Natural killer cell (primary cell): ENCODE results near the gene POLG. TPM values are rescaled to one million over a fixed set of nuclear protein-coding genes. Genes with fewer than 3 reads are reported as not detected.
A peak's percentile ranks its signal among the peaks of the same experiment; 100 is the strongest.
"Not testable (repeated sequence)": the region's sequence is repeated elsewhere in the genome, so short reads cannot be mapped to it uniquely, and the experiment has no call there.

Experiments
- ATAC-seq, 3 donors: fragments of 150-1000 bp in 2 of 3; fragments of 200-7000 bp in 1 of 3; cut with Tn5 transposase; 1 replicate in 1 of 3; 2 replicates in 2 of 3; pipeline ENCODE4 v1.10.0; 2021; ENCODE audit warnings: mild to moderate bottlenecking in 2 of 3, moderate library complexity in 2 of 3
- DNase-seq, 2 donors: peaks; one replicate each; pipeline versions ENCODE4 v3.0.0 to v3.0.0-alpha.2; 2013 to 2021; ENCODE audit warnings: mixed read lengths in 1 of 2
- H3K27ac ChIP-seq: one replicate; pipeline ENCODE4 v1.5.1; 2013; ENCODE audit warnings: mild to moderate bottlenecking, low read length
- H3K27me3 ChIP-seq: one replicate; pipeline ENCODE4 v1.6.1; 2013; ENCODE audit warnings: low read length; ENCODE audit not compliant: control insufficient read depth, insufficient read depth
- H3K36me3 ChIP-seq: one replicate; pipeline ENCODE4 v1.6.1; 2013; ENCODE audit warnings: low read length; ENCODE audit not compliant: control insufficient read depth, insufficient read depth
- H3K4me1 ChIP-seq: one replicate; pipeline ENCODE4 v1.6.1; 2013; ENCODE audit warnings: low read length; ENCODE audit not compliant: control insufficient read depth, insufficient read depth
- H3K4me3 ChIP-seq: one replicate; pipeline ENCODE4 v1.5.1; 2013; ENCODE audit warnings: low read length
- H3K9me3 ChIP-seq: one replicate; pipeline ENCODE4 v1.6.1; 2013; ENCODE audit warnings: low read length; ENCODE audit not compliant: control insufficient read depth, insufficient read depth
- H3K27ac Mint-ChIP-seq, 2 donors: one replicate each; pipeline ENCODE4 v1.8.0; 2022; ENCODE audit warnings: mild to moderate bottlenecking in 2 of 2, mixed read lengths in 2 of 2, moderate library complexity in 1 of 2
- H3K27me3 Mint-ChIP-seq, 2 donors: one replicate each; pipeline ENCODE4 v1.8.0; 2022; ENCODE audit warnings: low read depth in 2 of 2, mixed read lengths in 2 of 2
- H3K36me3 Mint-ChIP-seq: one replicate; pipeline ENCODE4 v1.8.0; 2022; ENCODE audit warnings: mixed read lengths
- H3K4me1 Mint-ChIP-seq, 2 donors: one replicate each; pipeline ENCODE4 v1.8.0; 2022; ENCODE audit warnings: mixed read lengths in 2 of 2
- H3K4me3 Mint-ChIP-seq: one replicate; pipeline ENCODE4 v1.8.0; 2022; ENCODE audit warnings: mild to moderate bottlenecking, moderate library complexity, mixed read lengths
- H3K9me3 Mint-ChIP-seq, 2 donors: one replicate each; pipeline ENCODE4 v1.8.0; 2022; ENCODE audit warnings: mixed read lengths in 2 of 2
- CTCF ChIP-seq: fragments of 200-600 bp; IDR thresholded peaks from one replicate; pipeline ENCODE4 v1.8.0; 2022; ENCODE audit warnings: antibody characterized with exemption
- WGBS: methylation state at CpG from one replicate; pipeline ENCODE4 v1.1.7; 2013; ENCODE audit warnings: missing lambda C conversion rate; ENCODE audit not compliant: insufficient coverage; 5-methylcytosine and 5-hydroxymethylcytosine counted together
- intact Hi-C: fragments of 100-400 bp; cut with micrococcal nuclease; formaldehyde crosslinking; loops from one replicate; pipeline ENCODE4 v1.14.2; 2022
- total RNA-seq, 4 donors: library from RNA; stranded (reverse); fragments of 120-200 nt in 1 of 4; gene quantifications; one replicate each; pipeline versions ENCODE4 v1.2.3 to v1.2.4, GENCODE V29; 2013 to 2022

POLG gene
- total RNA-seq, 3 donors from 2014 or later (not counting 1 experiment from before 2014, with no cell fraction given), result 205 to 253 (median 238) TPM

GRCh38 chr15:89291934-89292438, 42.6 kb downstream of the POLG start:
- TF ChIP-seq CTCF, result no peak
- DNase-seq (no peak), ATAC-seq (no peak)
- Histone ChIP-seq H3K36me3 (peaks cover 2% of the 10 kb centered on the region), H3K4me1 (no peaks in the 10 kb centered on the region), H3K9me3 (no peaks in the 10 kb centered on the region), H3K27me3 (no peaks in the 10 kb centered on the region), H3K27ac (no peak overlapping the region), H3K4me3 (no peak overlapping the region)
- 100% methylated on average over 1 of the region's 2 CpGs for WGBS
- intact Hi-C loops, result no loop called here
- Mint-ChIP-seq H3K36me3 (peaks cover 7% of the 10 kb centered on the region), H3K9me3 (no peaks in the 10 kb centered on the region), H3K27me3 (no peaks in the 10 kb centered on the region), H3K4me1 (no peaks in the 10 kb centered on the region), H3K27ac (peak overlapping the region in 1 of 2 donors; percentile 5), H3K4me3 (no peak overlapping the region)

- intact Hi-C loops, result no loop called here
- 98% methylated on average over 4 of the region's 4 CpGs for whole genome bisulfite sequencing
- no peaks in the 10 kb centered on the region for H3K9me3 ChIP-seq
- H3K27ac Mint-ChIP-seq, result no peak overlapping the region
- no peak for ATAC-seq
- TF ChIP-seq CTCF, result no peak
- peaks cover 25% of the 10 kb centered on the region for H3K36me3 Mint-ChIP-seq
- no peaks in the 10 kb centered on the region for H3K9me3 Mint-ChIP-seq
- H3K4me1 ChIP-seq, result no peaks in the 10 kb centered on the region
- H3K4me3 Mint-ChIP-seq, result no peak overlapping the region
- no peak for DNase-seq
- H3K27ac ChIP-seq, result no peak overlapping the region
- peaks cover 5% of the 10 kb centered on the region for H3K36me3 ChIP-seq
- no peaks in the 10 kb centered on the region for H3K27me3 ChIP-seq
- no peak overlapping the region for H3K4me3 ChIP-seq
- H3K27me3 Mint-ChIP-seq, result no peaks in the 10 kb centered on the region
- no peaks in the 10 kb centered on the region for H3K4me1 Mint-ChIP-seq
These were observed 51.4 kb downstream of the POLG start for GRCh38 chr15:89283201-89283600.

- no peak overlapping the region for H3K4me3 ChIP-seq
- Mint-ChIP-seq H3K27me3 (no peaks in the 10 kb centered on the region), H3K27ac (no peak overlapping the region), H3K4me3 (no peak overlapping the region), H3K9me3 (no peaks in the 10 kb centered on the region), H3K36me3 (peaks cover 24% of the 10 kb centered on the region), H3K4me1 (no peaks in the 10 kb centered on the region)
- DNase-seq (no peak), ATAC-seq (no peak)
- H3K4me1 ChIP-seq, result no peaks in the 10 kb centered on the region
- peaks cover 5% of the 10 kb centered on the region for H3K36me3 ChIP-seq
- TF ChIP-seq CTCF, result no peak
- H3K27ac ChIP-seq, result no peak overlapping the region
- H3K27me3 ChIP-seq, result no peaks in the 10 kb centered on the region
- 100% methylated on average over 4 of the region's 4 CpGs for WGBS
- intact Hi-C loops, result no loop called here
- H3K9me3 ChIP-seq, result no peaks in the 10 kb centered on the region
These were observed 52.0 kb downstream of the POLG start for GRCh38 chr15:89282631-89283030.

GRCh38 chr15:89278307-89278706, 56.3 kb downstream of the POLG start:
- DNase-seq (no peak), ATAC-seq (no peak)
- H3K36me3 ChIP-seq, result peaks cover 3% of the 10 kb centered on the region
- no peaks in the 10 kb centered on the region for H3K4me1 ChIP-seq
- Mint-ChIP-seq H3K27ac (no peak overlapping the region), H3K9me3 (no peaks in the 10 kb centered on the region), H3K27me3 (no peaks in the 10 kb centered on the region), H3K4me1 (no peaks in the 10 kb centered on the region), H3K4me3 (no peak overlapping the region), H3K36me3 (peaks cover 8% of the 10 kb centered on the region)
- H3K27me3 ChIP-seq, result no peaks in the 10 kb centered on the region
- H3K9me3 ChIP-seq, result no peaks in the 10 kb centered on the region
- no CpG with 5 or more reads among the region's 1 CpG for WGBS
- TF ChIP-seq CTCF, result no peak
- H3K4me3 ChIP-seq, result no peak overlapping the region
- intact Hi-C loops, result no loop called here
- no peak overlapping the region for H3K27ac ChIP-seq

GRCh38 chr15:89277281-89277680, 57.3 kb downstream of the POLG start:
- H3K9me3 ChIP-seq, H3K27me3 ChIP-seq, DNase-seq, ATAC-seq, H3K36me3 Mint-ChIP-seq, H3K9me3 Mint-ChIP-seq, H3K4me3 Mint-ChIP-seq, H3K4me1 Mint-ChIP-seq, H3K36me3 ChIP-seq, H3K27me3 Mint-ChIP-seq, H3K27ac Mint-ChIP-seq, H3K27ac ChIP-seq, H3K4me1 ChIP-seq, intact Hi-C loops, H3K4me3 ChIP-seq: not testable (repeated sequence)
- 98% methylated on average over 4 of the region's 4 CpGs for WGBS
